B cell (primary cell): ENCODE results near the gene DPYD. TPM values are rescaled to one million over a fixed set of nuclear protein-coding genes. Genes with fewer than 3 reads are reported as not detected.

ENCODE experiments used
- ATAC-seq: fragments of 200-7000 bp; cut with Tn5 transposase; one replicate; pipeline ENCODE4 v1.10.0; 2021; ENCODE audit warnings: low read depth, mild to moderate bottlenecking, moderate number of reproducible peaks, moderate library complexity
- CTCF ChIA-PET: fragments of 350-600 bp; sonication (Branson Sonifier 250); formaldehyde crosslinking; loops from one replicate; lab custom pipeline; 2021; ENCODE audit warnings: antibody characterized with exemption, inconsistent platforms; lab: Charles Lee
- POLR2A ChIA-PET: fragments of 350-600 bp; sonication (Branson Sonifier 250); formaldehyde crosslinking; loops from one replicate; lab custom pipeline; 2021; ENCODE audit warnings: antibody characterized with exemption; lab: Charles Lee
- DNase-seq: peaks from one replicate; pipeline ENCODE4 v3.0.0; 2013
- H2AFZ ChIP-seq: 2 replicates; pipeline ENCODE4 v1.6.1; 2012; ENCODE audit warnings: mild to moderate bottlenecking, low read depth, low read length; ENCODE audit not compliant: insufficient read depth, poor library complexity, severe bottlenecking
- H3K27ac ChIP-seq, 2 donors: 1 replicate in 1 of 2; 2 replicates in 1 of 2; pipeline ENCODE4 v1.5.1; 2012 to 2013; ENCODE audit warnings: low read length in 2 of 2, mild to moderate bottlenecking in 2 of 2, moderate library complexity in 1 of 2
- H3K27me3 ChIP-seq, 4 experiments: fragments of 200-600 bp in 1 of 4; sonication (generic) in 1 of 4; replicated peaks in 1 of 4; 1 replicate in 2 of 4; 2 replicates in 2 of 4; pipeline versions ENCODE4 v1.6.1 to v1.7.0; 2013 to 2016; ENCODE audit warnings: low read length in 3 of 4, mild to moderate bottlenecking in 2 of 4, mixed read lengths in 1 of 4, moderate library complexity in 1 of 4; ENCODE audit not compliant: insufficient read depth in 4 of 4, control insufficient read depth in 3 of 4; ENCODE audit errors: control extremely low read depth in 1 of 4
- H3K36me3 ChIP-seq, 2 experiments: replicated peaks in 1 of 2; 1 replicate in 1 of 2; 2 replicates in 1 of 2; pipeline versions ENCODE4 v1.6.1 to v1.7.1; 2013; ENCODE audit warnings: low read length in 1 of 2; ENCODE audit not compliant: insufficient read depth in 2 of 2, control insufficient read depth in 1 of 2; ENCODE audit errors: control extremely low read depth in 1 of 2, extremely low read depth in 1 of 2
- H3K4me1 ChIP-seq, 2 donors: fragments of 200-600 bp in 1 of 2; sonication (generic) in 1 of 2; 1 replicate in 1 of 2; 2 replicates in 1 of 2; pipeline versions ENCODE4 v1.5.1 to v1.6.1; 2013 to 2017; ENCODE audit warnings: low read length in 2 of 2; ENCODE audit not compliant: control insufficient read depth in 2 of 2, insufficient read depth in 2 of 2
- H3K4me2 ChIP-seq: replicated peaks from 2 replicates; pipeline ENCODE3; 2012; ENCODE audit warnings: mild to moderate bottlenecking, low read depth, low read length; ENCODE audit not compliant: poor library complexity, severe bottlenecking
- H3K4me3 ChIP-seq, 5 experiments: fragments of 200-600 bp in 1 of 5; sonication (generic) in 1 of 5; 1 replicate in 3 of 5; 2 replicates in 2 of 5; pipeline versions ENCODE4 v1.5.1 to v1.7.0; 2011 to 2016; ENCODE audit warnings: low read length in 4 of 5, mild to moderate bottlenecking in 4 of 5, low read depth in 2 of 5, control low read depth in 1 of 5, moderate library complexity in 1 of 5; ENCODE audit not compliant: insufficient read depth in 1 of 5; ENCODE audit errors: control extremely low read depth in 1 of 5, extremely low read depth in 1 of 5
- H3K79me2 ChIP-seq: fragments of 200-600 bp; sonication (generic); one replicate; pipeline ENCODE4 v1.6.0; 2016; ENCODE audit warnings: low read length; ENCODE audit not compliant: control insufficient read depth, insufficient read depth
- H3K9ac ChIP-seq: fragments of 200-600 bp; sonication (generic); 2 replicates; pipeline ENCODE4 v1.6.1; 2017; ENCODE audit warnings: mild to moderate bottlenecking, low read length, moderate library complexity
- H3K9me3 ChIP-seq, 3 donors: one replicate each; pipeline versions ENCODE4 v1.6.1 to v1.7.1; 2013; ENCODE audit warnings: low read length in 2 of 3; ENCODE audit not compliant: control insufficient read depth in 2 of 3, insufficient read depth in 1 of 3; ENCODE audit errors: control extremely low read depth in 1 of 3
- H4K20me1 ChIP-seq: 2 replicates; pipeline ENCODE4 v1.6.0; 2012; ENCODE audit warnings: mild to moderate bottlenecking, low read length; ENCODE audit not compliant: insufficient read depth, control insufficient read depth, poor library complexity, severe bottlenecking
- H3K27ac Mint-ChIP-seq: one replicate; pipeline ENCODE4 v1.8.0; 2021; ENCODE audit warnings: mixed read lengths
- H3K27me3 Mint-ChIP-seq: one replicate; pipeline ENCODE4 v1.8.0; 2021; ENCODE audit warnings: mixed read lengths
- H3K4me1 Mint-ChIP-seq: one replicate; pipeline ENCODE4 v1.8.0; 2021; ENCODE audit warnings: mixed read lengths
- H3K4me3 Mint-ChIP-seq: one replicate; pipeline ENCODE4 v1.8.0; 2021; ENCODE audit warnings: mixed read lengths
- H3K9me3 Mint-ChIP-seq: one replicate; pipeline ENCODE4 v1.8.0; 2022; ENCODE audit warnings: mixed read lengths; ENCODE audit not compliant: insufficient read depth
- EZH2 ChIP-seq: IDR thresholded peaks from 2 replicates; pipeline ENCODE4 v1.6.1; 2012; ENCODE audit warnings: borderline replicate concordance, low read depth, mild to moderate bottlenecking, moderate library complexity, low read length; ENCODE audit not compliant: insufficient read depth, poor library complexity, severe bottlenecking
- WGBS: methylation state at CpG from one replicate; pipeline ENCODE4 v1.1.5; 2013; ENCODE audit warnings: missing lambda C conversion rate; ENCODE audit not compliant: insufficient coverage; 5-methylcytosine and 5-hydroxymethylcytosine counted together
- intact Hi-C: fragments of 100-400 bp; cut with micrococcal nuclease; formaldehyde crosslinking; loops from one replicate; pipeline ENCODE4 v1.10.0; 2022
- polyA plus RNA-seq: library from polyadenylated mRNA; depleted of rRNA; stranded (reverse); fragments of >200 nt; gene quantifications from 2 replicates; pipeline ENCODE4 v1.2.3, GENCODE V29; 2012
- total RNA-seq, 2 donors: library from RNA; stranded (reverse); fragments of 120-200 nt in 1 of 2; gene quantifications; 1 replicate in 1 of 2; 2 replicates in 1 of 2; pipeline versions ENCODE4 v1.2.3 to v1.2.4, GENCODE V29; 2013 to 2022
- TF ChIP-seq, protein P1 (sequence below): fragments of 200-600 bp; IDR thresholded peaks from one replicate; pipeline ENCODE4 v1.8.0; 2022; ENCODE audit warnings: antibody characterized with exemption, mild to moderate bottlenecking

The DPYD gene
- total and polyA plus RNA-seq, 2 donors (not counting 1 experiment from before 2014, with no cell fraction given) = 4.2 to 19.0 TPM

DNA sequence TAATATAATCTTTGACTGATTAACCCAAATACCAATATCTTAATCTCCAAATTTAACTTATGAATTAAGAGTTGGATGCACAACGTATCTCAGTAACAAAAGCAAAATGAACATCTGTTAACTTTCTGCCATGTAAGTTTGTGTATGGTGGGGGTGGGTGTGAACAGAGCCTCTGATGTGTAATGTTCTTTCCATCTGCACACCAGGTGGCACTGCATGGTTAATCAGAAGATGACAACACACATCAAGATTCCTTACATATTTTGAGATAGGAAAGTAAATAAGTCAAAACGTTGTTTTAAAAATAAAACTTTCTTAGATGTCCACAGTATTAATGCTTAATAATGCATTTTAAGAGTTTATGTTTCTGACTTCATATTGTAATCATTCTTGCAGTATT is 251.9 kb downstream of the DPYD start:
- Mint-ChIP-seq H3K27me3 (no peaks in the 10 kb centered on the region), H3K4me3 (no peak overlapping the region), H3K27ac (no peak overlapping the region), H3K9me3 (peaks cover 2% of the 10 kb centered on the region), H3K4me1 (no peaks in the 10 kb centered on the region)
- Histone ChIP-seq H3K4me3 (no peak overlapping the region), H3K79me2 (no peaks in the 10 kb centered on the region), H3K4me1 (no peaks in the 10 kb centered on the region), H3K27me3 (no peaks in the 10 kb centered on the region), H3K9me3 (peaks cover 1 to 5% (median 3%) of the 10 kb centered on the region in 3 donors), H3K36me3 (no peaks in the 10 kb centered on the region), H4K20me1 (no peaks in the 10 kb centered on the region), H3K9ac (no peak overlapping the region), H3K27ac (no peak overlapping the region), H2AFZ (no peak overlapping the region), H3K4me2 (no peak overlapping the region)
- no peak for ATAC-seq
- ChIA-PET CTCF (interaction anchor here (0.9 kb wide), 1 partner anchor 382 kb away, joined by 3 read pairs; no protein-coding TSS in a partner anchor), POLR2A (no interaction called here)
- DNase-seq = peak; percentile 6
- no CpG with 5 or more reads among the region's 2 CpGs for whole genome bisulfite sequencing
- intact Hi-C loops = loop anchor here (2.0 kb wide), 1 partner anchor 382 kb away; no protein-coding TSS in a partner anchor
- TF ChIP-seq EZH2 = no peak
- TF ChIP-seq, protein P1, sequence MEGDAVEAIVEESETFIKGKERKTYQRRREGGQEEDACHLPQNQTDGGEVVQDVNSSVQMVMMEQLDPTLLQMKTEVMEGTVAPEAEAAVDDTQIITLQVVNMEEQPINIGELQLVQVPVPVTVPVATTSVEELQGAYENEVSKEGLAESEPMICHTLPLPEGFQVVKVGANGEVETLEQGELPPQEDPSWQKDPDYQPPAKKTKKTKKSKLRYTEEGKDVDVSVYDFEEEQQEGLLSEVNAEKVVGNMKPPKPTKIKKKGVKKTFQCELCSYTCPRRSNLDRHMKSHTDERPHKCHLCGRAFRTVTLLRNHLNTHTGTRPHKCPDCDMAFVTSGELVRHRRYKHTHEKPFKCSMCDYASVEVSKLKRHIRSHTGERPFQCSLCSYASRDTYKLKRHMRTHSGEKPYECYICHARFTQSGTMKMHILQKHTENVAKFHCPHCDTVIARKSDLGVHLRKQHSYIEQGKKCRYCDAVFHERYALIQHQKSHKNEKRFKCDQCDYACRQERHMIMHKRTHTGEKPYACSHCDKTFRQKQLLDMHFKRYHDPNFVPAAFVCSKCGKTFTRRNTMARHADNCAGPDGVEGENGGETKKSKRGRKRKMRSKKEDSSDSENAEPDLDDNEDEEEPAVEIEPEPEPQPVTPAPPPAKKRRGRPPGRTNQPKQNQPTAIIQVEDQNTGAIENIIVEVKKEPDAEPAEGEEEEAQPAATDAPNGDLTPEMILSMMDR = no peak

DNA sequence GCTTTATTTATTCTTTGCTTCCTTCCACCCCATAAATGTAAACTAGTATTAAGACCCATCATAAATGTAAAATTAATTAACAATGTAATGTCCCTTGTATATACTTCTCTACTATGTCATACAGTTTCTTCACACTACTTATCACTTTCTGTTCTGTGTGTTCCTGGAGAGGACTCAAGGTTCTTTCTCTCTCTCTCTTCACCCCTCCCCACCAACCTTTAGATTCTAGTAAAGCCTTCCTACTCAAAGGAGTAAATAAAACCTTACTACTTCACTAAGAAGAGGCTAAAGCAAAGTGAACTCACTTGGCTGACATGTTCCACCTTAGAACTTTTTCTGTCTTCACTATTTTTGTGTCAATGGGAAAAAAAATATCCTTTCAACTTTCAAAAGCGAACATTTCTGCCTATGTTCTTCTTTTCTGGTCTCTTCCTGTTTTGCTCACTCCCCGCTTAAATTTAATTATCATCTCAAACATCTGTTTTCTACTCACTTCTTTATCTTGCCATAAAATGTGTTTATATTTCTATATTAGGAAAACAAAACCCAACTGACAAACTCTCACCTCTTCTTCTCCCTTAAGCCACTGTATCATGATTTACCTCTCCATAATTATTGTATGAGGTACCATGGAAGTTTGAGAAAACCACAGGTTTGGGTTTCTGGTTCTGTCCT is 260.3 kb downstream of the DPYD start:
- ATAC-seq = no peak
- WGBS = no CpG with 5 or more reads among the region's 2 CpGs

More for the DNA sequence above, 260.3 kb downstream of the DPYD start:
- H3K9me3 Mint-ChIP-seq = no peaks in the 10 kb centered on the region
- no peaks in the 10 kb centered on the region for H3K27me3 Mint-ChIP-seq
- intact Hi-C loops = no loop called here
- Histone ChIP-seq H3K4me2 (no peak overlapping the region), H3K36me3 (no peaks in the 10 kb centered on the region), H3K9me3 (no peaks in the 10 kb centered on the region), H4K20me1 (no peaks in the 10 kb centered on the region), H3K4me1 (no peaks in the 10 kb centered on the region), H3K79me2 (no peaks in the 10 kb centered on the region), H3K9ac (no peak overlapping the region), H3K27ac (peak overlapping the region in 1 of 2 donors; percentile 23), H3K4me3 (no peak overlapping the region), H2AFZ (no peak overlapping the region), H3K27me3 (no peaks in the 10 kb centered on the region)
- no peak for DNase-seq
- H3K4me3 Mint-ChIP-seq = no peak overlapping the region
- H3K4me1 Mint-ChIP-seq = no peaks in the 10 kb centered on the region
- ChIA-PET CTCF (no interaction called here), POLR2A (no interaction called here)
- no peak for TF ChIP-seq EZH2
- no peak overlapping the region for H3K27ac Mint-ChIP-seq
